DND-41 (cell line): ENCODE data around the gene C14orf119.

Experiments used
- EZH2 ChIP-seq: IDR thresholded peaks from 3 replicates; pipeline ENCODE4 v1.6.1; 2012; ENCODE audit warnings: borderline replicate concordance, low read depth, mild to moderate bottlenecking, moderate library complexity, low read length, inconsistent platforms; ENCODE audit not compliant: severe bottlenecking
- TF ChIP-seq, protein P1 (sequence below): IDR thresholded peaks from 2 replicates; pipeline ENCODE4 v1.5.1; 2012; ENCODE audit warnings: borderline replicate concordance, low read length, moderate library complexity, mild to moderate bottlenecking; ENCODE audit not compliant: poor library complexity, severe bottlenecking; ENCODE audit errors: extremely low read depth

DNA sequence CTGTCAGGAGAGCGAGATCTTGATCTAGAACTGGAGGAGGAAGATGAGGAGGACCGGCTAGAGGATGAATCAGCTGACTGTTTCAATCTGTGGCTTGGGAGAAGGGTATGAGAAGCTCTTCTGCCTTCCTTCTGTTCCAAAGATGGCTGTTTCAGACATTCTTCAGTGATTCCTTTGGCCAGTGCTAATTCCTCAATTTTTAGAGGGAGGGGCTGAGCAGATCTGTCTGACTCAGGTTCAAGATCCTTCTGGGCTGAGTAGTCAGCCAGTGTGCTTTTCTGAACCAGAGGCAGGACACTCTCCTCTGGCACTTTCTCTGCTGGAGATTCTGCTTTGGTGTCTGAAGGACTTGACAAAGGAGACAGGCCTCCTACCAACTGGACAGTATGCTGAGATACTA is 15.6 kb upstream of the C14orf119 start:
- TF ChIP-seq, protein P1, sequence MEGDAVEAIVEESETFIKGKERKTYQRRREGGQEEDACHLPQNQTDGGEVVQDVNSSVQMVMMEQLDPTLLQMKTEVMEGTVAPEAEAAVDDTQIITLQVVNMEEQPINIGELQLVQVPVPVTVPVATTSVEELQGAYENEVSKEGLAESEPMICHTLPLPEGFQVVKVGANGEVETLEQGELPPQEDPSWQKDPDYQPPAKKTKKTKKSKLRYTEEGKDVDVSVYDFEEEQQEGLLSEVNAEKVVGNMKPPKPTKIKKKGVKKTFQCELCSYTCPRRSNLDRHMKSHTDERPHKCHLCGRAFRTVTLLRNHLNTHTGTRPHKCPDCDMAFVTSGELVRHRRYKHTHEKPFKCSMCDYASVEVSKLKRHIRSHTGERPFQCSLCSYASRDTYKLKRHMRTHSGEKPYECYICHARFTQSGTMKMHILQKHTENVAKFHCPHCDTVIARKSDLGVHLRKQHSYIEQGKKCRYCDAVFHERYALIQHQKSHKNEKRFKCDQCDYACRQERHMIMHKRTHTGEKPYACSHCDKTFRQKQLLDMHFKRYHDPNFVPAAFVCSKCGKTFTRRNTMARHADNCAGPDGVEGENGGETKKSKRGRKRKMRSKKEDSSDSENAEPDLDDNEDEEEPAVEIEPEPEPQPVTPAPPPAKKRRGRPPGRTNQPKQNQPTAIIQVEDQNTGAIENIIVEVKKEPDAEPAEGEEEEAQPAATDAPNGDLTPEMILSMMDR: no peak
- TF ChIP-seq EZH2: no peak
